Parathyroid adenoma (tissue), 2 donors: Measurements from ENCODE around the gene ARHGAP18.

ENCODE experiments used
- H2AFZ ChIP-seq: fragments of 300-600 bp; sonication (generic); one replicate; pipeline ENCODE4 v1.7.0; 2017; ENCODE audit warnings: antibody characterized with exemption, mild to moderate bottlenecking
- H3K27ac ChIP-seq: fragments of 300-600 bp; sonication (generic); one replicate; pipeline ENCODE4 v1.7.0; 2017
- H3K27me3 ChIP-seq: fragments of 300-600 bp; sonication (generic); one replicate; pipeline ENCODE4 v1.7.0; 2017; ENCODE audit warnings: low read length; ENCODE audit not compliant: control insufficient read depth, insufficient read depth
- H3K36me3 ChIP-seq: fragments of 300-600 bp; sonication (generic); one replicate; pipeline ENCODE4 v1.7.0; 2017; ENCODE audit warnings: low read length; ENCODE audit not compliant: control insufficient read depth, insufficient read depth
- H3K4me1 ChIP-seq: fragments of 300-600 bp; sonication (generic); one replicate; pipeline ENCODE4 v1.7.0; 2017; ENCODE audit warnings: control low read depth
- H3K4me2 ChIP-seq: fragments of 300-600 bp; sonication (generic); one replicate; pipeline ENCODE4 v1.7.0; 2017; ENCODE audit warnings: low read length
- H3K4me3 ChIP-seq: fragments of 300-600 bp; sonication (generic); one replicate; pipeline ENCODE4 v1.7.0; 2017; ENCODE audit warnings: low read depth, low read length
- H3K79me2 ChIP-seq: fragments of 300-600 bp; sonication (generic); one replicate; pipeline ENCODE4 v1.7.0; 2017; ENCODE audit warnings: control low read depth
- H3K9ac ChIP-seq: fragments of 300-600 bp; sonication (generic); one replicate; pipeline ENCODE4 v1.7.0; 2017; ENCODE audit warnings: mild to moderate bottlenecking
- H3K9me3 ChIP-seq: fragments of 300-600 bp; sonication (generic); one replicate; pipeline ENCODE4 v1.7.0; 2017; ENCODE audit warnings: low read length; ENCODE audit not compliant: control insufficient read depth
- CTCF ChIP-seq: fragments of 300-600 bp; sonication (generic); IDR thresholded peaks from one replicate; pipeline ENCODE4 v1.7.0; 2017; ENCODE audit warnings: antibody characterized with exemption, mild to moderate bottlenecking
- donor health status: primary hyperparathyroidism.

ARHGAP18 gene

GRCh38 chr6:129568015-129568414 is 142.0 kb downstream of the ARHGAP18 start:
- H2AFZ ChIP-seq = no peak overlapping the region
- H3K4me1 ChIP-seq = no peaks in the 10 kb centered on the region
- H3K4me3 ChIP-seq = no peak overlapping the region
- H3K79me2 ChIP-seq = no peaks in the 10 kb centered on the region
- H3K4me2 ChIP-seq = no peak overlapping the region
- H3K36me3 ChIP-seq = no peaks in the 10 kb centered on the region
- no peak for TF ChIP-seq CTCF
- no peaks in the 10 kb centered on the region for H3K27me3 ChIP-seq
- no peak overlapping the region for H3K9ac ChIP-seq
- no peak overlapping the region for H3K27ac ChIP-seq
- no peaks in the 10 kb centered on the region for H3K9me3 ChIP-seq

GRCh38 chr6:129567374-129567773 is 142.6 kb downstream of the ARHGAP18 start:
- Histone ChIP-seq H3K9me3 (no peaks in the 10 kb centered on the region), H3K4me3 (no peak overlapping the region), H3K4me1 (no peaks in the 10 kb centered on the region), H3K9ac (no peak overlapping the region), H2AFZ (no peak overlapping the region), H3K27me3 (no peaks in the 10 kb centered on the region), H3K36me3 (no peaks in the 10 kb centered on the region), H3K4me2 (no peak overlapping the region), H3K79me2 (no peaks in the 10 kb centered on the region), H3K27ac (no peak overlapping the region)
- peak; percentile 11 for TF ChIP-seq CTCF

- Histone ChIP-seq H3K27ac (no peak overlapping the region), H3K4me1 (no peaks in the 10 kb centered on the region), H3K36me3 (no peaks in the 10 kb centered on the region), H3K9me3 (no peaks in the 10 kb centered on the region), H3K4me2 (no peak overlapping the region), H3K79me2 (no peaks in the 10 kb centered on the region), H2AFZ (no peak overlapping the region), H3K27me3 (no peaks in the 10 kb centered on the region), H3K4me3 (no peak overlapping the region), H3K9ac (no peak overlapping the region)
- no peak for TF ChIP-seq CTCF
These were observed 144.2 kb downstream of the ARHGAP18 start for GRCh38 chr6:129565811-129566210.

- Histone ChIP-seq H3K27ac (no peak overlapping the region), H3K4me3 (no peak overlapping the region)
These were observed 144.6 kb downstream of the ARHGAP18 start for GRCh38 chr6:129565366-129565765.

More at GRCh38 chr6:129565366-129565765, 144.6 kb downstream of the ARHGAP18 start:
- H3K27me3 ChIP-seq = no peaks in the 10 kb centered on the region
- no peaks in the 10 kb centered on the region for H3K36me3 ChIP-seq
- no peaks in the 10 kb centered on the region for H3K9me3 ChIP-seq
- H2AFZ ChIP-seq = no peak overlapping the region
- H3K4me2 ChIP-seq = no peak overlapping the region
- TF ChIP-seq CTCF = no peak
- H3K9ac ChIP-seq = no peak overlapping the region
- H3K79me2 ChIP-seq = no peaks in the 10 kb centered on the region
- H3K4me1 ChIP-seq = no peaks in the 10 kb centered on the region
